GM23338 (cell line): Measurements from ENCODE around the gene ZNF311. TPM values are rescaled to one million over a fixed set of nuclear protein-coding genes. Genes with fewer than 3 reads are reported as not detected.

ENCODE experiments used
- ATAC-seq: fragments of 200-7000 bp; cut with Tn5 transposase; 3 replicates; pipeline ENCODE4 v1.9.1; 2020
- DNase-seq: peaks from one replicate; pipeline ENCODE4 v3.0.0-alpha.2; 2015; ENCODE audit warnings: low spot score
- H2AFZ ChIP-seq: fragments of 200-600 bp; sonication (generic); 2 replicates; pipeline ENCODE4 v1.8.0; 2016; ENCODE audit warnings: antibody characterized with exemption, mild to moderate bottlenecking, moderate library complexity
- H3F3A ChIP-seq: fragments of 200-600 bp; sonication (generic); replicated peaks from 2 replicates; pipeline ENCODE4 v1.8.0; 2017; ENCODE audit warnings: antibody characterized with exemption, mixed run types, low read depth
- H3K27ac ChIP-seq: fragments of 200-600 bp; sonication (generic); 2 replicates; pipeline ENCODE4 v1.6.1; 2016; ENCODE audit warnings: low read depth
- H3K27me3 ChIP-seq: fragments of 200-600 bp; sonication (generic); 2 replicates; pipeline ENCODE4 v1.8.0; 2016; ENCODE audit warnings: mild to moderate bottlenecking, mixed run types, moderate library complexity; ENCODE audit not compliant: insufficient read depth
- H3K36me3 ChIP-seq: fragments of 200-600 bp; sonication (generic); 2 replicates; pipeline ENCODE4 v1.8.0; 2016; ENCODE audit warnings: mild to moderate bottlenecking; ENCODE audit not compliant: insufficient read depth
- H3K4me1 ChIP-seq: fragments of 200-600 bp; sonication (generic); 2 replicates; pipeline ENCODE4 v1.8.0; 2016; ENCODE audit warnings: mild to moderate bottlenecking, moderate library complexity; ENCODE audit not compliant: insufficient read depth
- H3K4me2 ChIP-seq: fragments of 200-600 bp; sonication (generic); 2 replicates; pipeline ENCODE4 v1.7.1; 2017; ENCODE audit warnings: mixed run types
- H3K4me3 ChIP-seq: fragments of 200-600 bp; sonication (generic); 2 replicates; pipeline ENCODE4 v1.6.1; 2016; ENCODE audit warnings: mixed run types
- H3K79me2 ChIP-seq: fragments of 200-600 bp; sonication (generic); replicated peaks from 2 replicates; pipeline ENCODE4 v1.8.0; 2017; ENCODE audit warnings: mild to moderate bottlenecking; ENCODE audit not compliant: insufficient read depth
- H3K9me2 ChIP-seq: fragments of 200-600 bp; sonication (generic); 2 replicates; pipeline ENCODE4 v1.8.0; 2017; ENCODE audit not compliant: insufficient read depth
- H4K20me1 ChIP-seq: fragments of 200-600 bp; sonication (generic); replicated peaks from 2 replicates; pipeline ENCODE4 v1.8.0; 2017; ENCODE audit warnings: mild to moderate bottlenecking; ENCODE audit not compliant: insufficient read depth
- H3K27ac Mint-ChIP-seq: 2 replicates; pipeline ENCODE4 v1.8.0; 2020; ENCODE audit warnings: inconsistent platforms, mild to moderate bottlenecking, moderate library complexity, mixed read lengths
- H3K27me3 Mint-ChIP-seq: 3 replicates; pipeline ENCODE4 v1.8.0; 2022; ENCODE audit warnings: low read depth, mild to moderate bottlenecking, moderate library complexity, mixed read lengths, inconsistent platforms; ENCODE audit not compliant: insufficient read depth, poor library complexity
- H3K36me3 Mint-ChIP-seq: 3 replicates; pipeline ENCODE4 v1.8.0; 2021; ENCODE audit warnings: low read depth, mild to moderate bottlenecking, inconsistent platforms, moderate library complexity, mixed read lengths
- H3K4me1 Mint-ChIP-seq: 3 replicates; pipeline ENCODE4 v1.8.0; 2020; ENCODE audit warnings: mild to moderate bottlenecking, inconsistent platforms, mixed read lengths
- H3K4me3 Mint-ChIP-seq: 3 replicates; pipeline ENCODE4 v1.8.0; 2021; ENCODE audit warnings: moderate library complexity, mild to moderate bottlenecking, inconsistent platforms, mixed read lengths
- H3K9me3 Mint-ChIP-seq: 3 replicates; pipeline ENCODE4 v1.8.0; 2020; ENCODE audit warnings: moderate library complexity, mild to moderate bottlenecking, inconsistent platforms, mixed read lengths
- CREB1 ChIP-seq: fragments of 250-450 bp; sonication (Bioruptor Pico); IDR thresholded peaks from 2 replicates; pipeline ENCODE4 v1.5.0; 2020; ENCODE audit warnings: low read depth, mild to moderate bottlenecking, moderate library complexity
- CTCF ChIP-seq, 2 experiments: fragments of 200-600 bp in 1 of 2; sonication (generic) in 1 of 2; conservative IDR thresholded peaks; 2 replicates each; pipeline versions ENCODE4 v1.5.1 to v1.6.1; 2016 to 2017; ENCODE audit warnings: antibody characterized with exemption in 2 of 2, low read depth in 2 of 2, mild to moderate bottlenecking in 2 of 2, moderate library complexity in 1 of 2
- ETS1 ChIP-seq: IDR thresholded peaks from 2 replicates; pipeline ENCODE4 v1.6.1; 2016; ENCODE audit warnings: antibody characterized with exemption
- EZH2 ChIP-seq: fragments of 200-600 bp; sonication (generic); IDR thresholded peaks from one replicate; pipeline ENCODE4 v1.8.0; 2017; ENCODE audit warnings: antibody characterized with exemption, mild to moderate bottlenecking, low read depth; ENCODE audit not compliant: unreplicated experiment
- EZH2phosphoT487 ChIP-seq: fragments of 200-600 bp; sonication (generic); IDR thresholded peaks from one replicate; pipeline ENCODE4 v1.8.1; 2018; ENCODE audit warnings: antibody characterized with exemption; ENCODE audit not compliant: unreplicated experiment
- JUNB ChIP-seq: IDR thresholded peaks from one replicate; pipeline ENCODE4 v1.6.1; 2016; ENCODE audit warnings: antibody characterized with exemption; ENCODE audit not compliant: unreplicated experiment
- NANOG ChIP-seq: IDR thresholded peaks from 2 replicates; pipeline ENCODE4 v1.6.1; 2016; ENCODE audit warnings: antibody characterized with exemption, borderline replicate concordance
- REST ChIP-seq: IDR thresholded peaks from one replicate; pipeline ENCODE4 v1.6.1; 2018; ENCODE audit warnings: antibody characterized with exemption; ENCODE audit not compliant: unreplicated experiment
- STAT1 ChIP-seq: IDR thresholded peaks from one replicate; pipeline ENCODE4 v1.6.1; 2016; ENCODE audit warnings: antibody characterized with exemption; ENCODE audit not compliant: unreplicated experiment
- ZNF114 ChIP-seq: fragments of 250-450 bp; sonication (Bioruptor Pico); IDR thresholded peaks from 2 replicates; pipeline ENCODE4 v1.5.0; 2020; ENCODE audit warnings: mild to moderate bottlenecking, moderate library complexity
- ZNF331 ChIP-seq: fragments of 250-450 bp; sonication (Bioruptor Pico); IDR thresholded peaks from 2 replicates; pipeline ENCODE4 v1.5.0; 2020; ENCODE audit warnings: low read depth, mild to moderate bottlenecking, moderate library complexity
- polyA plus RNA-seq: library from polyadenylated mRNA; unstranded; fragments of >200 nt; fragmentation: Nextera tagmentation; extraction: Ambion mirVana; gene quantifications from 2 replicates; pipeline ENCODE4 v1.2.1, GENCODE V29; 2016
- total RNA-seq: library from RNA; depleted of rRNA; stranded (reverse); fragments of >200 nt; shearing (Covaris generic); gene quantifications from 2 replicates; pipeline ENCODE4 v1.2.3, GENCODE V29; 2014

Gene ZNF311
- total and polyA plus RNA-seq, 2 experiments from 2014 or later, result 1.5 to 1.8 TPM

- no peak overlapping the region for H2AFZ ChIP-seq
- H3K9me3 Mint-ChIP-seq, result peaks cover 27% of the 10 kb centered on the region
- H3K27me3 ChIP-seq, result no peaks in the 10 kb centered on the region
- no peak for TF ChIP-seq ETS1
- TF ChIP-seq STAT1, result no peak
- no peak for TF ChIP-seq EZH2
- no peak for TF ChIP-seq REST
- no peak for TF ChIP-seq JUNB
- TF ChIP-seq CTCF (conservative IDR thresholded peaks at IDR 0.05; ENCODE audit: low read depth in 2 of 2), result no peak
- no peak for TF ChIP-seq EZH2phosphoT487
- no peak for DNase-seq
- H3K4me3 ChIP-seq, result no peak overlapping the region
- H3K36me3 Mint-ChIP-seq, result peaks cover 9% of the 10 kb centered on the region
- peaks cover 13% of the 10 kb centered on the region for H3K27me3 Mint-ChIP-seq
- H3K9me2 ChIP-seq, result peaks cover 11% of the 10 kb centered on the region; the same call in 1 of the 2 replicates
- ATAC-seq, result no peak
- H3K27ac Mint-ChIP-seq, result no peak overlapping the region
- no peak overlapping the region for H3K4me2 ChIP-seq
- peaks cover 5% of the 10 kb centered on the region; the same call in 1 of the 3 replicates for H3K4me1 Mint-ChIP-seq
- no peaks in the 10 kb centered on the region for H3K79me2 ChIP-seq
- no peaks in the 10 kb centered on the region; the same call in 1 of the 2 replicates for H3K4me1 ChIP-seq
- H3K27ac ChIP-seq, result no peak overlapping the region
- H3F3A ChIP-seq, result no peaks in the 10 kb centered on the region
- H3K36me3 ChIP-seq, result no peaks in the 10 kb centered on the region; the same call in 1 of the 2 replicates
- no peaks in the 10 kb centered on the region for H4K20me1 ChIP-seq
- no peak overlapping the region for H3K4me3 Mint-ChIP-seq
Observed at GRCh38 chr6:28965706-28966105, 39.4 kb downstream of the ZNF311 start.

- no peaks in the 10 kb centered on the region for H3K79me2 ChIP-seq
- H3K4me2 ChIP-seq, result no peak overlapping the region
- peak overlapping the region; percentile 69 for H2AFZ ChIP-seq
- H3K27ac Mint-ChIP-seq, result no peak overlapping the region; the same call in 1 of the 2 replicates
- no peaks in the 10 kb centered on the region for H4K20me1 ChIP-seq
- DNase-seq (no peak), ATAC-seq (no peak)
- no peak overlapping the region for H3K27ac ChIP-seq
- no peaks in the 10 kb centered on the region; the same call in 1 of the 2 replicates for H3K4me1 ChIP-seq
- peaks cover 12% of the 10 kb centered on the region; the same call in 2 of the 3 replicates for H3K4me1 Mint-ChIP-seq
- peaks cover 4% of the 10 kb centered on the region for H3K27me3 Mint-ChIP-seq
- H3F3A ChIP-seq, result no peaks in the 10 kb centered on the region
- H3K36me3 ChIP-seq, result no peaks in the 10 kb centered on the region; the same call in 1 of the 2 replicates
- H3K27me3 ChIP-seq, result no peaks in the 10 kb centered on the region
- no peak overlapping the region; the same call in 2 of the 3 replicates for H3K4me3 Mint-ChIP-seq
- H3K9me2 ChIP-seq, result peaks cover 6% of the 10 kb centered on the region; the same call in 1 of the 2 replicates
- no peak overlapping the region for H3K4me3 ChIP-seq
- H3K36me3 Mint-ChIP-seq, result peaks cover 10% of the 10 kb centered on the region; the same call in 2 of the 3 replicates
- peaks cover 10% of the 10 kb centered on the region; the same call in 2 of the 3 replicates for H3K9me3 Mint-ChIP-seq
- TF ChIP-seq ZNF114, result no peak
- TF ChIP-seq CREB1 (CRISPR knock-in tag), result no peak
- no peak for TF ChIP-seq NANOG
- no peak for TF ChIP-seq CTCF (conservative IDR thresholded peaks at IDR 0.05; ENCODE audit: low read depth in 2 of 2)
- TF ChIP-seq ZNF331 (CRISPR knock-in tag), result no peak
Observed at GRCh38 chr6:28960846-28961500, 44.1 kb downstream of the ZNF311 start.
